Stimulated activated CD8-positive, alpha-beta memory T cell treated with anti-CD3 and anti-CD28 coated beads, Interleukin-7, amount 100 ng/mL, for 48 hours (primary cell): ENCODE data around the gene LUZP2.

Experiments
- DNase-seq, 2 donors: peaks; one replicate each; pipeline ENCODE4 v3.0.0-alpha.2; 2020; ENCODE audit warnings: low read depth in 1 of 2; ENCODE audit errors: extremely low read depth in 1 of 2

LUZP2 gene

GRCh38 chr11:25065746-25066145 is 568.9 kb downstream of the LUZP2 start:
- DNase-seq = no peak

- DNase-seq = no peak
These were observed 569.9 kb downstream of the LUZP2 start for GRCh38 chr11:25066706-25067105.

- DNase-seq = no peak
These were observed 571.6 kb downstream of the LUZP2 start for GRCh38 chr11:25068451-25068850.

- DNase-seq = no peak
These were observed 597.4 kb downstream of the LUZP2 start for GRCh38 chr11:25094085-25094802.

GRCh38 chr11:25119416-25119815 is 622.6 kb downstream of the LUZP2 start:
- DNase-seq = no peak
